ENCODE results near the gene ATP1A2. TPM values are rescaled to one million over a fixed set of nuclear protein-coding genes. Genes with fewer than 3 reads are reported as not detected.

ATP1A2 gene
- total and polyA plus RNA-seq, 10 of the 15 experiments (the other 5 are each of a cell fraction or from before 2014, with no cell fraction given) = 0.15 TPM; not detected in 9

DNA sequence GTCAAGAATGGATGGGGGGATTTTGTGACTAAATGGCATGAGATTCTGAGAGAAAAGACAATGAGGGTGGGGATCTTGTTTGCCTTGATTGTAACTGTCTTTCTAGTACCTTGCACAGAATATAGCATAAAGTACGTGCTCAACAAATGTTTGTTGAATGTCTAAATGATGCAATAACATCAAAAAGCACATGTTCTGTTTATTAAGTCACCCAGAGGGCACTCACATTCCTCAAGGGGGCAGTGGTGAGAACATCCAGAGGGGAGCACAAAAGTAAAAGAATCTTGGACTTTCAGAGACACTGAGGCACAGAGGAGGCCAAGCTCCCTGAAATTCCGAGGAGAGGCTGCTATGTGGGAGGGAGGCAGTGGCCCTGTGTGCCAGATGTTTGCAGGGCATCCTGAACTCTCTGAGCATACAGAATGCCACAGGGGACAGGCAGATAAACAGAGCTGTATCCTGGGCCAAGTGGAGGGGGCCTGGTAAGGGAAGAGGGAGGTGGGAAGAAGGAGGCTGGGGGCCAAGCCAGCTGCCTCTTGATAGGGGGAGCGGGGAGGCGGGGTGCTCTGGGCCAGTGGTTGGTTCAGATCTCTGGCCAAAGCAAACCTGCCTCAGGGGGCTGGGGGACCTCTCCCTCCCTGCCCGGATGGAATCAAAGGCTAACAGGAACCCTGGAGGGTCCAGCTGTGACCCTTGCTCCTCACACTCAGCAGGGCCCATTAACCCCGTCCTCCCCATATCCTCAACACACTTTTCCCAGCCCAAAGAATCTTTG, 6.5 kb upstream of the ATP1A2 start:
- intact Hi-C loops (cut with micrococcal nuclease; ENCODE audit: unreplicated experiment) = loop anchor here (2.0 kb wide), 1 partner anchor 144 kb away; no protein-coding TSS in a partner anchor
- ChIA-PET POLR2A (interaction anchor here (0.8 kb wide), 1 partner anchor 80 kb away, joined by 4 read pairs; no protein-coding TSS in a partner anchor), SMC1A (ENCODE audit: uncharacterized antibody, unreplicated experiment) (interaction anchor here (1.0 to 2.7 kb wide), 4 partner anchors 13 to 267 kb away, joined by 3 to 19 read pairs (median 4); no protein-coding TSS in a partner anchor), CTCF (interaction anchor here (0.6 to 11.6 kb wide), 17 partner anchors 11 to 980 kb away, joined by 3 to 189 read pairs (median 4); partner anchors contain the start of genes IGSF8 and NECTIN4), RAD21 (ENCODE audit: unreplicated experiment) (interaction anchor here (0.8 to 2.2 kb wide), 3 partner anchors 8 to 269 kb away, joined by 3 to 14 read pairs (median 3); no protein-coding TSS in a partner anchor)
- BruUV-seq (replicated peaks) = no TSS peak
- Histone ChIP-seq H3K9ac (ENCODE audit: control insufficient read depth, insufficient read depth, low read length) (no peak overlapping the region), H3K4me2 (ENCODE audit: control insufficient read depth, insufficient read depth) (no peak overlapping the region), H3K9me3 (replicated peaks; ENCODE audit: control insufficient read depth, insufficient read depth, low read length) (no peaks in the 10 kb centered on the region), H3K36me3 (ENCODE audit: control insufficient read depth in 2 of 2, insufficient read depth in 2 of 2, low read length in 1 of 2) (no peaks in the 10 kb centered on the region), H3K4me3 (no peak overlapping the region), H3K4me1 (ENCODE audit: control insufficient read depth, insufficient read depth, low read length) (no peaks in the 10 kb centered on the region), H4K20me1 (ENCODE audit: control insufficient read depth, insufficient read depth) (no peaks in the 10 kb centered on the region), H3K79me2 (ENCODE audit: control insufficient read depth, insufficient read depth, low read length) (no peaks in the 10 kb centered on the region), H2AFZ (ENCODE audit: control insufficient read depth, low read depth, low read length) (no peak overlapping the region; the same call in 1 of the 2 replicates), H3K27me3 (replicated peaks in 1 of 2; ENCODE audit: control insufficient read depth in 2 of 2, insufficient read depth in 2 of 2, low read length in 1 of 2) (no peaks in the 10 kb centered on the region; a peak in 1 of 4 replicates), H3K27ac (ENCODE audit: control insufficient read depth, insufficient read depth) (no peak overlapping the region)
- 10% methylated on average over 6 of the region's 6 CpGs for WGBS (ENCODE audit: insufficient coverage, insufficient replicate concordance, low lambda C conversion rate, missing lambda C conversion rate)
- in situ Hi-C loops (cut with MboI) = no loop called here
- FAIRE-seq (peak; percentile 79), ATAC-seq (peak; percentile 70), DNase-seq (ENCODE audit: low read depth, low spot score) (no peak)
- TF ChIP-seq, protein P1, sequence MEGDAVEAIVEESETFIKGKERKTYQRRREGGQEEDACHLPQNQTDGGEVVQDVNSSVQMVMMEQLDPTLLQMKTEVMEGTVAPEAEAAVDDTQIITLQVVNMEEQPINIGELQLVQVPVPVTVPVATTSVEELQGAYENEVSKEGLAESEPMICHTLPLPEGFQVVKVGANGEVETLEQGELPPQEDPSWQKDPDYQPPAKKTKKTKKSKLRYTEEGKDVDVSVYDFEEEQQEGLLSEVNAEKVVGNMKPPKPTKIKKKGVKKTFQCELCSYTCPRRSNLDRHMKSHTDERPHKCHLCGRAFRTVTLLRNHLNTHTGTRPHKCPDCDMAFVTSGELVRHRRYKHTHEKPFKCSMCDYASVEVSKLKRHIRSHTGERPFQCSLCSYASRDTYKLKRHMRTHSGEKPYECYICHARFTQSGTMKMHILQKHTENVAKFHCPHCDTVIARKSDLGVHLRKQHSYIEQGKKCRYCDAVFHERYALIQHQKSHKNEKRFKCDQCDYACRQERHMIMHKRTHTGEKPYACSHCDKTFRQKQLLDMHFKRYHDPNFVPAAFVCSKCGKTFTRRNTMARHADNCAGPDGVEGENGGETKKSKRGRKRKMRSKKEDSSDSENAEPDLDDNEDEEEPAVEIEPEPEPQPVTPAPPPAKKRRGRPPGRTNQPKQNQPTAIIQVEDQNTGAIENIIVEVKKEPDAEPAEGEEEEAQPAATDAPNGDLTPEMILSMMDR (IDR thresholded peaks at IDR 0.05 in 2 of 3, conservative IDR thresholded peaks at IDR 0.05 in 1 of 3; ENCODE audit: control insufficient read depth in 2 of 3, extremely low read depth in 1 of 3, insufficient read depth in 1 of 3, low read depth in 3 of 3, low read length in 3 of 3) = peak; percentile 38 to 72 (median 58)
- TF ChIP-seq SUZ12 (IDR thresholded peaks at IDR 0.05; ENCODE audit: unreplicated experiment) (no peak), SMC3 (IDR thresholded peaks at IDR 0.05; ENCODE audit: borderline replicate concordance, low read length) (peak; percentile 32; the same call in 1 of the 2 replicates), CEBPB (IDR thresholded peaks at IDR 0.05; ENCODE audit: borderline replicate concordance in 1 of 2, low read depth in 2 of 2, low read length in 2 of 2) (peak in 1 of 2 experiments; percentile 36; a peak in 1 of 4 replicates)
- TF ChIP-seq, protein P2, sequence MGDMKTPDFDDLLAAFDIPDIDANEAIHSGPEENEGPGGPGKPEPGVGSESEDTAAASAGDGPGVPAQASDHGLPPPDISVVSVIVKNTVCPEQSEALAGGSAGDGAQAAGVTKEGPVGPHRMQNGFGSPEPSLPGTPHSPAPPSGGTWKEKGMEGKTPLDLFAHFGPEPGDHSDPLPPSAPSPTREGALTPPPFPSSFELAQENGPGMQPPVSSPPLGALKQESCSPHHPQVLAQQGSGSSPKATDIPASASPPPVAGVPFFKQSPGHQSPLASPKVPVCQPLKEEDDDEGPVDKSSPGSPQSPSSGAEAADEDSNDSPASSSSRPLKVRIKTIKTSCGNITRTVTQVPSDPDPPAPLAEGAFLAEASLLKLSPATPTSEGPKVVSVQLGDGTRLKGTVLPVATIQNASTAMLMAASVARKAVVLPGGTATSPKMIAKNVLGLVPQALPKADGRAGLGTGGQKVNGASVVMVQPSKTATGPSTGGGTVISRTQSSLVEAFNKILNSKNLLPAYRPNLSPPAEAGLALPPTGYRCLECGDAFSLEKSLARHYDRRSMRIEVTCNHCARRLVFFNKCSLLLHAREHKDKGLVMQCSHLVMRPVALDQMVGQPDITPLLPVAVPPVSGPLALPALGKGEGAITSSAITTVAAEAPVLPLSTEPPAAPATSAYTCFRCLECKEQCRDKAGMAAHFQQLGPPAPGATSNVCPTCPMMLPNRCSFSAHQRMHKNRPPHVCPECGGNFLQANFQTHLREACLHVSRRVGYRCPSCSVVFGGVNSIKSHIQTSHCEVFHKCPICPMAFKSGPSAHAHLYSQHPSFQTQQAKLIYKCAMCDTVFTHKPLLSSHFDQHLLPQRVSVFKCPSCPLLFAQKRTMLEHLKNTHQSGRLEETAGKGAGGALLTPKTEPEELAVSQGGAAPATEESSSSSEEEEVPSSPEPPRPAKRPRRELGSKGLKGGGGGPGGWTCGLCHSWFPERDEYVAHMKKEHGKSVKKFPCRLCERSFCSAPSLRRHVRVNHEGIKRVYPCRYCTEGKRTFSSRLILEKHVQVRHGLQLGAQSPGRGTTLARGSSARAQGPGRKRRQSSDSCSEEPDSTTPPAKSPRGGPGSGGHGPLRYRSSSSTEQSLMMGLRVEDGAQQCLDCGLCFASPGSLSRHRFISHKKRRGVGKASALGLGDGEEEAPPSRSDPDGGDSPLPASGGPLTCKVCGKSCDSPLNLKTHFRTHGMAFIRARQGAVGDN (IDR thresholded peaks at IDR 0.05) = no peak
- TF ChIP-seq, protein P3, sequence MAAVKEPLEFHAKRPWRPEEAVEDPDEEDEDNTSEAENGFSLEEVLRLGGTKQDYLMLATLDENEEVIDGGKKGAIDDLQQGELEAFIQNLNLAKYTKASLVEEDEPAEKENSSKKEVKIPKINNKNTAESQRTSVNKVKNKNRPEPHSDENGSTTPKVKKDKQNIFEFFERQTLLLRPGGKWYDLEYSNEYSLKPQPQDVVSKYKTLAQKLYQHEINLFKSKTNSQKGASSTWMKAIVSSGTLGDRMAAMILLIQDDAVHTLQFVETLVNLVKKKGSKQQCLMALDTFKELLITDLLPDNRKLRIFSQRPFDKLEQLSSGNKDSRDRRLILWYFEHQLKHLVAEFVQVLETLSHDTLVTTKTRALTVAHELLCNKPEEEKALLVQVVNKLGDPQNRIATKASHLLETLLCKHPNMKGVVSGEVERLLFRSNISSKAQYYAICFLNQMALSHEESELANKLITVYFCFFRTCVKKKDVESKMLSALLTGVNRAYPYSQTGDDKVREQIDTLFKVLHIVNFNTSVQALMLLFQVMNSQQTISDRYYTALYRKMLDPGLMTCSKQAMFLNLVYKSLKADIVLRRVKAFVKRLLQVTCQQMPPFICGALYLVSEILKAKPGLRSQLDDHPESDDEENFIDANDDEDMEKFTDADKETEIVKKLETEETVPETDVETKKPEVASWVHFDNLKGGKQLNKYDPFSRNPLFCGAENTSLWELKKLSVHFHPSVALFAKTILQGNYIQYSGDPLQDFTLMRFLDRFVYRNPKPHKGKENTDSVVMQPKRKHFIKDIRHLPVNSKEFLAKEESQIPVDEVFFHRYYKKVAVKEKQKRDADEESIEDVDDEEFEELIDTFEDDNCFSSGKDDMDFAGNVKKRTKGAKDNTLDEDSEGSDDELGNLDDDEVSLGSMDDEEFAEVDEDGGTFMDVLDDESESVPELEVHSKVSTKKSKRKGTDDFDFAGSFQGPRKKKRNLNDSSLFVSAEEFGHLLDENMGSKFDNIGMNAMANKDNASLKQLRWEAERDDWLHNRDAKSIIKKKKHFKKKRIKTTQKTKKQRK (IDR thresholded peaks at IDR 0.05; ENCODE audit: low read depth, low read length) = no peak
